ENCODE data around the gene CRISPLD2. TPM values are rescaled to one million over a fixed set of nuclear protein-coding genes. Genes with fewer than 3 reads are reported as not detected.
A peak's percentile ranks its signal among the peaks of the same experiment; 100 is the strongest.

CRISPLD2 gene
- total and polyA plus RNA-seq, 12 donors = 7.9 to 48.1 (median 15.2) TPM

- ATAC-seq (no peak), DNase-seq (no peak)
- no peaks in the 10 kb centered on the region for H3K9me3 ChIP-seq
- no peak overlapping the region for H3K4me3 ChIP-seq
- TF ChIP-seq CTCF (IDR thresholded peaks at IDR 0.05) = no peak
- H3K4me1 ChIP-seq = peaks cover 2 to 44% (median 23%) of the 10 kb centered on the region in 9 donors
- peaks cover 0 to 13% (median 8%) of the 10 kb centered on the region in 7 donors for H3K27me3 ChIP-seq
- intact Hi-C loops (cut with DNase I) = no loop called here
- 79 to 80% methylated on average over 7 of the region's 7 CpGs for WGBS, 2 donors
- H3K36me3 ChIP-seq = peaks cover 0 to 52% (median 0%) of the 10 kb centered on the region in 9 donors
- no peak overlapping the region for H3K27ac ChIP-seq
These were observed 20.2 kb downstream of the CRISPLD2 start for GRCh38 chr16:84839956-84840355.

DNA sequence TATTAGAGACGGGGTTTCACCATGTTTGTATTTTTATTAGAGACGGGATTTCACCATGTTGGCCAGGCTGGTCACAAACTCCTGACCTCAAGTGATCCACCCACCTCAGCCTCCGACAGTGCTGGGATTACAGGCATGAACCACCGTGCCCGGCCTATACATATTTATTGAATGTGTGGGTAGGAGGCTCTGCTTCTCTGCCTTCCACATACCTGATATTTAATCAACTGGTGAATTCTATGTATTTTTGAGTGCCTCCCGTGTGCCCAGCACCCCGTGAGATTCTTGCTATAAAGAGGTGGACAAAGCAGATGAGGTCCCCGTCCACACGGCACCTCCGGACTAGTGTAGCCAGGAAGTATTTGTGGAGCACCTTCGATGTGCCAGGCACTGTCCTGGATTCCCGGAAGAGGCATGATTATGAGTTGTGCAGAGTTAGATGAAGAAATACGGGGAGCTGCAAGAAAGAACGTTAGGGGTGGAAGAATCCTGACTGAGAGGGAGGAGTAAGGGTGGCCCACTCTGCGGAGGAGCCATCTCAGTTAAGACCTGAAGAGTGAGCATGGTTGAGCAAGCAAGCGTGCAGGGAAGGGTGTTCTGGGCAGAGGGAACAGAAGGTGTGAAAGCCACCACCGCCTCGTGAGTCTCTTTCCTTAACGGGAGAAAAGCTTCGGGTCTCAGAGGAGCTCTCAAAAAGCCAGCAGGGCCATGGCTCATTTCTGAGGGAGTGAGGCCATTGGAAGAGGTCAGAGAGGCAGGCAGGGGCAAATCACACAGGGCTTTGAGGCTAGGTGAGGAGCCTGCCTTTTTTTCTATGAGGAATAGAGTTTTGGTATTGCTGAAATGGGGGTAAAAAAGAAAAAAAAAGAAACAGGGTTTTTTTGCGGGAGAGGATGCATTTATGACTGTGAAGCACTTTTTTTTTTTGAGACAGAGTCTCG, 21.2 kb downstream of the CRISPLD2 start:
- Histone ChIP-seq H3K9me3 (no peaks in the 10 kb centered on the region), H3K36me3 (peaks cover 0 to 62% (median 0%) of the 10 kb centered on the region in 9 donors), H3K27ac (peak overlapping the region in 6 of 10 donors; percentile 5 to 72 (median 52)), H3K4me3 (no peak overlapping the region), H3K27me3 (peaks cover 0 to 13% (median 8%) of the 10 kb centered on the region in 7 donors), H3K4me1 (peaks cover 2 to 34% (median 15%) of the 10 kb centered on the region in 9 donors)
- 85 to 88% methylated on average over 22 of the region's 22 CpGs for WGBS, 2 donors
- ATAC-seq (no peak), DNase-seq (no peak)
- intact Hi-C loops (cut with DNase I) = no loop called here
- no peak for TF ChIP-seq CTCF (IDR thresholded peaks at IDR 0.05)

GRCh38 chr16:84841787-84842300, 22.1 kb downstream of the CRISPLD2 start:
- intact Hi-C loops (cut with DNase I) = no loop called here
- Histone ChIP-seq H3K4me1 (peaks cover 0 to 26% (median 10%) of the 10 kb centered on the region in 9 donors), H3K36me3 (peaks cover 0 to 68% (median 0%) of the 10 kb centered on the region in 9 donors), H3K9me3 (no peaks in the 10 kb centered on the region), H3K4me3 (no peak overlapping the region), H3K27me3 (peaks cover 0 to 13% (median 8%) of the 10 kb centered on the region in 7 donors), H3K27ac (peak overlapping the region in 6 of 10 donors; percentile 5 to 72 (median 52))
- WGBS, 2 donors = 40 to 45% methylated on average over 18 of the region's 18 CpGs
- ATAC-seq = no peak
- DNase-seq = no peak
- TF ChIP-seq CTCF (IDR thresholded peaks at IDR 0.05) = no peak

DNA sequence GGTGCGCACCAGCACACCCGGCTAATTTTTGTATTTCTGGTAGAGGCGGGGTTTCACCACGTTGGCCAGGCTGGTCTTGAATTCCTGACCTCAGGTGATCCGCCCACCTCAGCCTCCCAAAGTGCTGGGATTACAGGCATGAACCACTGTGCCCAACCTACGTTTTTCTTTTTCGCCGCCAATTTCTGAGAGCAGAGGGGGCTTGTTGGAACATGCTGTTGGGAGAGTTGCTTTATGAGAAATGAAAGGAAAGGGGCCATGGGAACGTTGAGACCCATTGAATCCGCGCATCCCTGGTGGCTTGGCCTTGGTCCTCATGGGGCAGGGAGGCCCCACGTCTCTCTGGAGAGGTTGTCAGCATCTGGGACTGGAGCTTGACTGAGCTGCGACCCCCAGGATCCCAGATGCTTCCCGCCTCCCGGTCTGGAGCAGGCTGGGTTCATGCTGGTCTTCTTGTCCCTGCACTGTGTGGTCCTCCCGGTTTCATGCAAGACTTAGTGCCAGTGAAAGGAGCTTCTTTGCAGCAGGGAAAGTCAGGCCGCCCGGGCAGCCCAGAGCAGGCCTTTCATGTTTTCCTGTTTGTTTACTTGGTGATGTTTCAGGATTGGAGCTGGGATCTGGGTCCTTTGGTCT, 22.8 kb downstream of the CRISPLD2 start:
- Histone ChIP-seq H3K9me3 (no peaks in the 10 kb centered on the region), H3K36me3 (peaks cover 0 to 76% (median 0%) of the 10 kb centered on the region in 9 donors), H3K27ac (peak overlapping the region in 6 of 10 donors; percentile 0 to 72 (median 50)), H3K27me3 (peaks cover 0 to 13% (median 8%) of the 10 kb centered on the region in 7 donors), H3K4me1 (peaks cover 0 to 18% (median 7%) of the 10 kb centered on the region in 9 donors), H3K4me3 (no peak overlapping the region)
- intact Hi-C loops (cut with DNase I) = no loop called here
- 65 to 68% methylated on average over 18 of the region's 18 CpGs for WGBS, 2 donors
- no peak for TF ChIP-seq CTCF (IDR thresholded peaks at IDR 0.05)
- DNase-seq = peak; percentile 55 to 60
- peak in 6 of 8 donors; percentile 26 to 64 (median 47) for ATAC-seq

Measured in heart right ventricle (tissue), 16 donors.